Limb (tissue), 2 donors: ENCODE measurements around the gene TFF3.

Experiments used
- DNase-seq, 2 donors: peaks; one replicate each; pipeline ENCODE4 v3.0.0-alpha.2; 2016; ENCODE audit errors: extremely low spot score in 2 of 2

Gene TFF3

GRCh38 chr21:42347601-42348327, 32.6 kb upstream of the TFF3 start:
- DNase-seq: peak in 1 of 2 donors; percentile 29

GRCh38 chr21:42346866-42347600, 31.8 kb upstream of the TFF3 start:
- peak in 1 of 2 donors; percentile 7 for DNase-seq

- no peak for DNase-seq
Measured at GRCh38 chr21:42346441-42346840, 31.2 kb upstream of the TFF3 start.

- peak in 1 of 2 donors; percentile 17 for DNase-seq
Measured at GRCh38 chr21:42344631-42345030, 29.4 kb upstream of the TFF3 start.

GRCh38 chr21:42343963-42344510, 28.8 kb upstream of the TFF3 start:
- peak in 1 of 2 donors; percentile 4 for DNase-seq

GRCh38 chr21:42343556-42343955, 28.3 kb upstream of the TFF3 start:
- peak in 1 of 2 donors; percentile 9 for DNase-seq

- peak in 1 of 2 donors; percentile 11 for DNase-seq
Measured at GRCh38 chr21:42343101-42343500, 27.9 kb upstream of the TFF3 start.

- DNase-seq: peak in 1 of 2 donors; percentile 4
Measured at GRCh38 chr21:42341776-42342542, 26.8 kb upstream of the TFF3 start.

- no peak for DNase-seq
Measured at GRCh38 chr21:42340187-42341050, 25.2 kb upstream of the TFF3 start.

- no peak for DNase-seq
Measured at GRCh38 chr21:42338729-42339715, 23.8 kb upstream of the TFF3 start.

GRCh38 chr21:42337830-42338728, 22.9 kb upstream of the TFF3 start:
- DNase-seq: peak; percentile 11 to 76

- DNase-seq: no peak
Measured at GRCh38 chr21:42337276-42337675, 22.1 kb upstream of the TFF3 start.

GRCh38 chr21:42336054-42336453, 20.8 kb upstream of the TFF3 start:
- peak in 1 of 2 donors; percentile 7 for DNase-seq

- no peak for DNase-seq
Measured at GRCh38 chr21:42332557-42333317, 17.5 kb upstream of the TFF3 start.

- no peak for DNase-seq
Measured at GRCh38 chr21:42331660-42332059, 16.5 kb upstream of the TFF3 start.

- DNase-seq: no peak
Measured at GRCh38 chr21:42330380-42331371, 15.5 kb upstream of the TFF3 start.

- no peak for DNase-seq
Measured at GRCh38 chr21:42324896-42325295, 9.7 kb upstream of the TFF3 start.
